ENCODE data around the gene DQX1.

DNA sequence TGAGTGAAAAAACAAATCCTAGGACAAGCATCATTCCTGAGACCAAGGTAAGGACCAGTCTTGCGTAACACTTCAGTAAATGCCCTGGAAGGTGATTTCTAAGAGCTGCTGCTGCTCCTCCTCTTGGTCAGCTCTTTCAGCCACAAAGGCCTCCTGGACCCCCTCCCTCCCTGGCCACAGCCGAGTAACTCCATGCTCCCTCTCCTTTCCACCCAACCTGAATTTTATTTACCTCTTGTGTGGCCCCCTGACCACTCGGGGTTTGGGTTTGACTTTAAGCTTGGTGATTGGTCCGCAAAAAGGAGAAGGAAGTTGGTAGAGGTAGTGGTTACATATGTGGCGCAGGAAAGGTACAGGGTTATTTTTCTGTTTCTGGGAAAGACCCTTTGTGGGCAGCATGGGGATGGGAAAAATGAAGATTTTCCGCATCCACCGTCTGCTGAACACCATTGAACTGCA lies 12.9 kb upstream of the DQX1 start:
- TF ChIP-seq, protein P1, sequence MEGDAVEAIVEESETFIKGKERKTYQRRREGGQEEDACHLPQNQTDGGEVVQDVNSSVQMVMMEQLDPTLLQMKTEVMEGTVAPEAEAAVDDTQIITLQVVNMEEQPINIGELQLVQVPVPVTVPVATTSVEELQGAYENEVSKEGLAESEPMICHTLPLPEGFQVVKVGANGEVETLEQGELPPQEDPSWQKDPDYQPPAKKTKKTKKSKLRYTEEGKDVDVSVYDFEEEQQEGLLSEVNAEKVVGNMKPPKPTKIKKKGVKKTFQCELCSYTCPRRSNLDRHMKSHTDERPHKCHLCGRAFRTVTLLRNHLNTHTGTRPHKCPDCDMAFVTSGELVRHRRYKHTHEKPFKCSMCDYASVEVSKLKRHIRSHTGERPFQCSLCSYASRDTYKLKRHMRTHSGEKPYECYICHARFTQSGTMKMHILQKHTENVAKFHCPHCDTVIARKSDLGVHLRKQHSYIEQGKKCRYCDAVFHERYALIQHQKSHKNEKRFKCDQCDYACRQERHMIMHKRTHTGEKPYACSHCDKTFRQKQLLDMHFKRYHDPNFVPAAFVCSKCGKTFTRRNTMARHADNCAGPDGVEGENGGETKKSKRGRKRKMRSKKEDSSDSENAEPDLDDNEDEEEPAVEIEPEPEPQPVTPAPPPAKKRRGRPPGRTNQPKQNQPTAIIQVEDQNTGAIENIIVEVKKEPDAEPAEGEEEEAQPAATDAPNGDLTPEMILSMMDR (IDR thresholded peaks at IDR 0.05) = no peak
- no peak for TF ChIP-seq POLR2A (IDR thresholded peaks at IDR 0.05)
